Activated gamma-delta T cell treated with anti-CD3 and anti-CD28 coated beads, Interleukin-2, amount 50 U/mL, for 16 hours (primary cell): ENCODE data around the gene TRPC3.
"Not testable (repeated sequence)": the region's sequence is repeated elsewhere in the genome, so short reads cannot be mapped to it uniquely, and the experiment has no call there.

Experiments
- DNase-seq: peaks from one replicate; pipeline ENCODE4 v3.0.0-alpha.2; 2020; ENCODE audit warnings: low read depth

TRPC3 gene

DNA sequence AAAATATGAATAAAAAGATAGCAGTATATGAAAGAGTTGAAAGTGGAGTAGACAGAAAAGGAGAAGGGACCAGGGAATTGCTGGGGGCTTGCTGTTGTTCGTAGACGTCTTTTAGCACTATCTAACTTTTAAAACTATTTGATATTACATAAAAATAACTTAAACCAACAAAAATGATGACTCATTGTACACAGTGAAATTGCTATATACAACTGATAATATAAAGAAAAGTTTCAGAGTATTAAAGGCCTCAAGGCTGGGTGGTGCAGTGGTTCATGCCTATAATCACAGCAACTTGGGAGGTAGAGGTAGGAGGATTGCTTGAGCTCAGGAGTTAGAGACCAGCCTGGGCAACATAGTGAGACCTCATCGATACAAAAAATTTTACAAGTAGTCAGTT is 5.2 kb downstream of the TRPC3 start:
- DNase-seq: no peak

DNA sequence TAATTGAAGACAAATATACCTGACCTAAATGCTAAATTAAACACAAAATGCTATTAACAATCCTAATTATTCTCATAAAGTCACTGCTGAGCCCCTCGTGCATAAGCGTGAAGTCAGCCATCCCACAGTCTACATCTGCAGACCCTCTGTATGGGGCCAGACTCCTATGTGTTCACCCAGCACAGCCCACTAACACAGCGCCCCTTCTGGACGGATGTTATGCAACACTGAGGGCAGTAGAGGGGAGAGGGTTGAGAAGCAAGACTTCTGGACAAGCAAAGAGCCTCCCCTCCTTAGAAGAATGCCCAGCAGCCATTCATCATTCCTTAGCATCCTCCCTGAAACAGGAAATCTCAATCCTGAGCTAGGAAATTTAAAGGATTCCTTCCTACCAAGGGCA is 7.9 kb downstream of the TRPC3 start:
- DNase-seq: no peak

DNA sequence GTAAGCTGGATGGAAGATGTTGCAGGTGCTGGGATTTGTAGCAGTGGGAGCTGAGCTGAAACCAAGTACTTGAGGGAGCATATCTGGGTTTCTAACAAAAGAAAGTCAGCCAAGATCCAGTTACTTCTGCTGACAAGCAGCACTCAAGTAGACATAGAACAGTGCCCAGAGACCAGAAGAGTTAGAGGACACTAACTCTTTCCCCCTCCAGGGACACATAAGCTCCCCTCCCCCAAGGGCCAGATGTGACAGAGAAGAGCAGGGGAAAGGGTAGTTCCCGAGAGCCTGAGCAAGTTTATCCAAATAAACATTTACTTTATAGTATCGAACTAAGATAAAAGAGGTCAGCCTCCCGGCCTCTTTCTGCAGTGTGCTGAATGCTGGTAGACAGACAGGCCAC is 12.2 kb downstream of the TRPC3 start:
- DNase-seq: no peak

DNA sequence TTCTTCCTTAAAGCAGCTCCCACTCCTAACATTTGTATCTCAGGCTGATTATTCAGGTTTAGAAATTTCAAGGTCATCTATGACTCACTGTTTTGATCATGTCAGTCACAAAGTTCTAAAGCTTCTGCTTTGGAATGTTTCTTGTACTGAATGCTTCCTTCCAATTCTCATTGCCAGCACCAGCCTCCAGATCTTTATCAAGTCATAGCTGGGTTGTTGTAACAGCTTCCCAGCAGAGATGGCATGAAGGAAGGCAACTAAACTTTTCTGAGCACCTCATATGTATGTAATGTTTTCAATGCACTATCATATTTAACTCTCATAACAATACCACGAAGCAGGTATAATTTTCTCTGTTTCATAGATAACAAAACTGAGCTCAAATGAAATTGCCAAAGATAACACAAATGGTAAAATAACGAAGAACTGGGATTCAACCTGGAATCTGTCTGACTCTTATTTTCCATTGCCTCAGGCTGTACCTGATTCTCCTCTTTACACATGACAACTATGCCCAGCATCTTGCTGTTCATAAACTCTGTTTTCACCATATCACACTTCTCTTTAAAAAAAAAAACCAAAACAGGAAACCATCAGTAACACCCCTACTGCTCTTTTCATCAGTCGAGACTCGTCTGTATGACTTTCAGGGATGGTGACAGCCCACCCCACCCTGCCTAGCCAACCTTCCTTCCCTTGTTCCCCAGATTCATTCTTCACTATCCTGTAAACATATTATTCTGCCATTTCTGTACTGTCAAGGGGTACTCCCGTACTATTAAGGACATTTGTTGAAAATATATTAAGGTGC is 13.4 kb downstream of the TRPC3 start:
- no peak for DNase-seq

DNA sequence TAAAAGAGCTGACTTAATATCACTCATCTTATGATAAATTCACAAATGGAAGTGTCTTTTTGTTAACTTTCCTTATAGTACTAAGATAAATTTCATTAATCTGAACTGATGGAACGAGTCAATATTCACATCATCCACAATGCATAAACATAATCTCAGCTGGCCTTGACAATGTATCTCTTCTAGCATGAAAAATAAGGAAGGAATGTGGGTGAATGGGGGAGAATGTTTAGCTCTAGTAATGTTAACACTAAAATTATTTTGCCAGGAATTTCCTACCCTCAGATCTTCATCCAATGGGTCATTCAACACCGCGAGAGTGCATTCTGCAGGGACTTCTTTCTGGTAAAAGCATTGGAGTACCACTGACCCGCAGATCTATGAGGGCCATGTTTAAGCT is 15.8 kb downstream of the TRPC3 start:
- DNase-seq: no peak

DNA sequence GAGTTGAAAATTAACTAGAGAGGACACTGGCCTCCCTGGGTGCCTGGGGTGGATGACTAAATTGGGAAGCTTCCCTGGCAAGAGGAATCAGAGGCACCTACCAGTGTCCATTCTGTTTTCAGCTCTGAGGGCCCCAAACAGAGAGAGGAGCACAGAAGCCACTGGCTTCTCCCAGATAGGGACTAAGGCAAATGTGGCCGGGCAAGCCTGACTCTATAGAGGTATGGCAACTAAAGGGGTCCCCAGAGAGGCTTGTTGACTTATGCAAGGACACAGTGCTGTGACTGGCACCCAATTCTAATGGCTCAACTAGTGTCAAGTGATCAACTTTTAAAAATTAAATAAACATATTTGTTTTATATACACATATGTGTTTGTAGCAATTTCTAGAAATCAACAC is 17.2 kb downstream of the TRPC3 start:
- no peak for DNase-seq

DNA sequence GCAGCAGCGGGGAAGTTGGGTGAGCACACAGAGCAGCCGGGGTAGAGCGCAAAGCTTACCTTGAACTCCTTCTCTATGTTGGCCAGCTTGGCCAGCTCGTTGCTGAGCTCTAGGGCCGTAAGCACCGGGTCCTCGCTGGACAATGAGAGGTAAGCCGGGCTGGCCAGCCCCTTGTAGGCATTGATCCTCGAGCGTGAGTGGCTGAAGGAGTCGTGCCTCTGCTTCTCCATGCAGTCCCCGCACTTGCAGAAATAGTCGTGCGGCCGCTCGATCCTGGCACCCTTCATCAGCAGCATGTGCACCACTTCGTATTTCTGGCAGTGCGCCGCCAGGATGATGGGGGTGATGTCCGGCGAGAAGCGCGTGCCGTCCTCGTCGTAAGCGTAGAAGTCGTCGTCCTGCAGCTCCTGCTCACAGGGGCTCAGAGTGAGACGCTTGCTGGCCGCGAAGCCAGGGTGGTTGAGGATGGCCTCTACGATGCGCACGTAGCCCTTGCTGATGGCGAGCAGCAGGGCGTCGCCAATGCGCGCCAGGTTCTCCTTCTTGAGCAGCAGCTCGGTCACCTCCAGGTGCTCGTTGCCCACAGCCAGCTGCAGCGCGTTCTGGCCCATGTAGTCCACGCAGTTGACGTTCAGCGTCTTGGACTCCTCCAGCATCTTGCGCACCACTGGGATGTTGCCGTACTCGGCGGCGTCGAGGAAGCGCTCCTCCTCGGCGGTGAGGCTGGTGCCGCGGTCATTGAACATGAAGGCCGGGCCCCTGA is 19.5 kb downstream of the TRPC3 start:
- no peak for DNase-seq

DNA sequence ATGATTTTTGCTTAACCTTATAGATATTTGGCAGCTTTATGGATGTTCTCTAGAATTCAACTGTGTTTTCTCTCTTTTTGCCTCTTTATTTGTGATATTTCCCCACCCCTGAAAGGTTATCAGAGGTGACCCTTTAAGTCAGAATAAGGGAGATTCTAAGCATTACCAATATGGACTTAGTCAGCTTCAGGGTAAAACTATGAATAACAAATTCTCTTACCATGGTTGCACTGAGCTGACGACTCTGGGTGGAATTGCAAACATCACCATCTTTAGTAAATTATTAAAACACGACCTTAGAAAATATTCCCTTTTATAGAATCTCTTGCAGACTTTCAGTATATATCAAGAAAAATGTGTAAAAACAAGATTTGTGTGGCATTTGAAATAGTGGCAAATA is 21.6 kb downstream of the TRPC3 start:
- DNase-seq: no peak

DNA sequence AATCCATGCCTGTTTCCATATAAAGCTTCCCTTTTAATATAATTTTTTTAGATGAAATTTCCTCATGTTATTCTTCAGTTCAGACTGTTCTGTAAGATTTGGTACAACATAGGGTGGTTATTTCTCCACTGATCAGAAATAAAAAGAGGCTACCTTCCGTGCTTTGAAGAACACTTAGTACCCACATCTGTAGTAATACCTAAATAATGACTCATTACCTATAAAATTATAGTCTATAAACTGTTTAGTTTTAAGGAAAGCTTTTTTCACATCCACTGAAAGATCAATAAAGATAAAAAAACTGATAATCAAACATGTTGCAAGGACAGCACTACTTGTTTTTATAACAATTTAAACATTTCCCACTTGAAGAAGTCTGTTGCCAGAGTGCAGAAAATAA is 23.9 kb downstream of the TRPC3 start:
- no peak for DNase-seq

DNA sequence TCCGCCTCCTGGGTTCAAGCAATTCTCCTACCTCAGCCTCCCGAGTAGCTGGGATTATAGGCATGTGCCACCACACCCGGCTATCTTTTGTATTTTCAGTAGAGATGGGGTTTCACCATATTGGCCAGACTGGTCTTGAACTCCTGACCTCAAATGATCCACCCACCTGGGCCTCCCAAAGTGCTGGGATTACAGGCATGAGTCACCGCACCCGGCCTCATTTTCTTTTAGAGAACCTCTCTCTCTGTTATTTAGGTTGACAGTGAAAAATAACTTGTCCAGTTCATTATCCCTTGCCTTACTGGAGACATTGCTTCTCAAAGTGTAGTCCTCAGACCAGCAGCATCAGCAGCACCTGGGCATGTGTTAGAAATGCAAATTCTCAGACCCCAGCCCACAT is 25.4 kb downstream of the TRPC3 start:
- not testable (repeated sequence) for DNase-seq

DNA sequence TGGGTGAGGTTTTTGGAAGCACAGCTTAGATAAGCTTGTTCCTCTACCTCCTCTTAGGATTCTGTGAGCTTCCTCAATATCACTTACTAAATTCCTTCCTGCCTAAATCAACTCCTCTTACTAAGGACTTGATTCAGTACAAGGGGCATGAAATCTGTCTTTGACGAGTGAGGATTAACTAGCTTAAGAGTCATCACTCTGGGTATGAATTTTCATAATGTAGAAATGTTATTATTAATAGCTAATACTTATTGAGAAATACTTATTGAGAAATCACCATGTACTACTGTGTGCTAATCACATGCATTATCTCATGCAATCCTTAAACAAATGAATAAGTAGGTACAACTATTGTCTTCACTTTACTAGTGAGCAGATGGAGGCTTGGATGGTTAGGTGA is 28.6 kb downstream of the TRPC3 start:
- no peak for DNase-seq

DNA sequence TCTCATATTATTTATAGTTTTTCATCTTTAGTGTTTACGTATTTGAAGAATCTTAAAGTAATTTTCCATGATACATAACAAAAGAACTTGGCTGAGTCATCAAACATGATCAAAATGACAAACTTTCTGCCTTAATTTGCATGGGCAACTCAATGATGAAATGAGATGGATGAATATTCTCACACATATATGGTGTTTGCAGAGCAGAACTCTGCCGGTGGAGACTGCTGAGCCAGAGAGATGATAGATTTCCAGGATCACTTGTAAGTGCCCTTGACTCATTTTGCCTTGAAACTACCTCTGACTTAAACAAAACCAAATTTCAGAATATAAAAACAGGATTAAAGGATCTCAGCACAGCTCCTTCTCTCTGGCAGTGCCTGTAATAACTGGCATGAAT is 38.2 kb downstream of the TRPC3 start:
- DNase-seq: no peak

DNA sequence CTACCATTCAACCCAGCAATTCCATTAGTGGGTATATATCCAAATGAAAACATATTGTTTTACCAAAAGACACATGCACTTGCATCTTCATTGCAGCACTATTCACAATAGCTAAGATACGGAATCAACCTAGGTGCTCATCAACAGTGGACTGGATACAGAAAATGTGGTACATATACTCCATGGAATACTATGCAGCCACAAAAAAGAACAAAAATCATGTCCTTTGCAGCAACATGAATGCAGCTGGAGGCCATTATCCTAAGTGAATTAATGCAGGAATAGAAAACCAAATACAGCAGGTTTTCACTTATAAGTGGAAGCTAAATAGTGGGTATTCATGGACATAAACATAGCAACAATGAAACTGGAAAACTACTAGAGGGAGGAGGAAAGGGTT is 43.5 kb downstream of the TRPC3 start:
- no peak for DNase-seq

DNA sequence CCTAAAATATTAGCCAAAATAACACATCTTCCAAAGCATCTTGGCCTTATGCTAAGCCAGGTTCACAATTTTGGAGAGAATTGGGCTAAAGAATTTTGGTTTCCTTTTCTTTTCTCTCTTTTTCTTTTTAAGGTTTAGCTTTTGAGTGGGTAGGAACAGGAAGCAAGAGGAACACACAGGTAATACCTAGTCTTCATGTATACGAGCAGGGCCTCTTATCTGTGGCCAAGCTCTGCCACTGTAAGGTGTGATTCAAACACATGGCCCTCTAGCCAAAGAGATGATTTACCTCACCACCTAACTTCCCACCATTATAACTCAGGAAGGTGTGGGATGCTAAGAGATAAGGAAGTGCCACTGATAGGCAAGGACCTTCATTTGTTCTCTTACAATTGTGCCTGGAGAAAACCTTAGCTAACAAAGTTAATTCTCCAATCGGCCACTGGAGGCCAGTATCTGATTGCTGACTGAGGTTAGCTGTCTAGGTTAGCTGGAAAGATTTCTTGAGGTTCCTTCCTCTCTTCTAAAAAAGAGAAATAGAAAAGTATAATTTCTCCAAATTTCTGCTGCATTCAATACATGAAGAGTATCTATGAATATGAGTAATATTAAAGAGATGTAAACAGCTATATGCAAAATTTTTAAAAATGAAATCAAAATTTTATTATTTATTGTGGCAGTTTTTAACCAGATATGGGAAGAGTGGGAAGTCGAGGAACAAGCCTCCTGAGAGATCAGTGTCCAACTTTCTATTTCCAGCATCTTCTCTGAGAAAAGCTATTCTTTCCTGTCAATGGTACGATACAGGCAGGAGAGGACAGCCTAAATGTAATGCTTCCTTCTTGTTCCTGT is 51.5 kb downstream of the TRPC3 start:
- DNase-seq: peak; percentile 9

DNA sequence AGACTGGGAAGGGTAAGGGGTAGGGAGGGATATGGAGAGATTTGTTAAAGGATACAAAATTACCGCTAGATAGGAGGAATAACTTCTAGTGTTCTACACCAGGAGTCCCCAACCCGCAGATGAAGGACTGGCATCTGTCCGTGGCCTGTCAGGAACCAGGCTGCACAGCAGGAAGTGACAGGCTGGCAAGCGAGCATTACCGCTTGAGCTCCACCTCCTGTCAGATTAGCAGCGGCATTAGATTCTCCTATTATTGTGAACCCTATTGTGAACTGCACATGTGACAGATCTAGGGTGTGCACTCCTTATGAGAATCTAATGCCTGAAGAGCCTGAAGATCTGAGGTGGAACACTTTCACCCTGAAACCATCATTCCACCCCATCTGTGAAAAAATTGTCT is 53.7 kb downstream of the TRPC3 start:
- no peak for DNase-seq

DNA sequence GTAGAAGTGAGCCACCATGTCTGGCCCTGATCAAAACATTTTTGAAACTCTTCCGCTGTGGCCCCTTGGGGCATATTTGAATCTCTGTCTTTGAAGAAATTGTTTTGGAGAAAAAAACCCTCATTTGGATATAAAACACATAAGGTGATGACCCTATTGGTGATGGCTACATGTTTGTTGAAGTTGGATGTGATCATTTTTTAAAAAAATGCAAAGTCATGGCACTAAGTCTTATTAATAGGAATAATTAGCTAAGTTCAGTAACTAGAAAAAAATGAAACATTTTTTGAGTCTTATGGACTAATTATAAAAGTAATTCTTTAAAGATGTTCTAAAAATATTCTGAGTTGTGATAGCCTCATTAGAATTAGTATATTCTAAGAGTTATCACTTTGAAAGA is 63.7 kb downstream of the TRPC3 start:
- DNase-seq: no peak

DNA sequence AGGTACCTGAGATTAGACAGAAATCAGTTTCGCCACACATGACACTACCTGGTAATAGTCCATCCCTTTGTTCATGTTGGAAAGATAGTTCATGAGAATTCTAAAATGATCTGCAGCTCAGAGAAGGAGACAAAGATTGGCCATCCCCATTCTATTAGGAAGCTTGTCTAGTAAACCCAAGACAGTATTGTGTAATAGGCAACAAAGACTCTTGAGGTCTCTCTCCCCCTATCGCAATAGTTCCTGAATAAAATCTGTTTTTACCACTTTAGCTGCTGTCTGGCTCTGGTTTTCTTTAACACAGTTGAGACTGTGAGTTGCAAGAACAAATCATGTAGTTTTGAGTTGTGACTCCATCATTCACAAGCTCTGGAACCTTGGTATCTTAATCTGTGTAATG is 66.7 kb downstream of the TRPC3 start:
- no peak for DNase-seq

DNA sequence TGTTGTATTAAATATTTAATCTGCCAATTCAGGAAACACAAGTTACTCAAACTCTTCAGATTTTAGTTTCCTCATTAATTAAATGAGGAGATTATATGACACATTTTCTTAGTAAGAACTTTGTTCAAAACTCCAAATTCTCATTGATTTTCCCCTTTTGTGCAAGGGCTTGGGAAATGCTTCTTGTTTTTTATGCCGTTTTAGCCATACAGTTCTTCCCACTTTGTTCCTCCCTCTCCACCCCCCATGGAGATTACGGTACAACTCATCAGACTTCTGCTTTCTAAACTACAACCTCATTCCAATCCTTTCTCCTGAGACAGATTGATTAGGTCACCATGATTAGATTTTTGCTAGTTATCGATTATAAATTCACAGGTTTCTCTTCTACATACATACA is 70.7 kb downstream of the TRPC3 start:
- no peak for DNase-seq

DNA sequence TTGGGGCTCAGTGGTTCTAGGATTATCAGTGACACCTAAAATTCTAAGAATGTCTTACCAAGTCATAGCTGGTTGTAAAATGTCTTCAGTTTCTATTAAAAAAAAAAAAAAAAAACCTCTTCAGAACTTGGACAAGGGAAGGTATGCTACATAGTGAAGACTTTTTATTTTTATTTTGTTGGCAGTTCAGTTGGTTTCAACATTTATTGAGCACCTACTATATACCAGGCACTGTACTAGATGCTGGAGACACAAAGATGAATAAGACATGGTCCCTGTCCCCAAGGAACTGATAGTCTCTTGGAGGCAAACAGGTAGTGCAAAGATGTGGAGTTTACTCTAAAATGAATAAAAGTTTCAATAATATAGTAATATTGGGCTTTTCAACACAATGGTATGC is 72.7 kb downstream of the TRPC3 start:
- DNase-seq: no peak

DNA sequence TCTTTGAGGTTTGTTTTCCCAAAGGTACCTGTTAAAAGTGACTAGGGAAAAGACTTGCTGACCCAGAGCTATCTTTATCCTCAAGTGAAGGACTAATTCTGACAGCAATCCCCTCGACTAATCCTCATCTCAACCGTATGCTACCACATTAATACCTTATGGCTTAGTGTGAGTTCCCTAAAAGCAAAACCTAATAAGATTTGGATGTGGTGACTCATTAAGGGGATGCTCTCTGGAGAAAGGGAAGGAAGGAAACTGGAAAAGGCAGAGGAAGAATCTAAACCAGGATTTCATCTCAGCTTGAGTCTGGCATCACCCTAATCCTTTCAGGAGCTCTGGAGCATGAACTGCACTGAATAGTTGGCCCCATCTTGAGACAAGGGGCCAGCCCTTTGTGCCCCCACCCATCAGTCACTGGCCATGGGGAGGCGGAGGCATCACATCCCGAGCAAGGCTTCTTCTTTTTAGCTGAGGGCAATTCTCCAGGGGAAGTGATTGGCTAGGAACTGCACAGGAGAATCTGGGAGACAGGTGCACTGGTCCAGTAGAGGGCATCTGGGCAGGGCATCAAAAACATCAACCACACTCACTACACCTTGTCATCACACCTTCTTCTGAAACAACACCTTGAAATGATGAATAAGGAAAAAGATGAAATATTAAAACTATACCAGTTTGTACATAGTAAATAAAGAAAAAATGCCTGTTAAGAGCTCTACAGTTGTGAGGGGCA is 74.7 kb downstream of the TRPC3 start:
- DNase-seq: no peak

DNA sequence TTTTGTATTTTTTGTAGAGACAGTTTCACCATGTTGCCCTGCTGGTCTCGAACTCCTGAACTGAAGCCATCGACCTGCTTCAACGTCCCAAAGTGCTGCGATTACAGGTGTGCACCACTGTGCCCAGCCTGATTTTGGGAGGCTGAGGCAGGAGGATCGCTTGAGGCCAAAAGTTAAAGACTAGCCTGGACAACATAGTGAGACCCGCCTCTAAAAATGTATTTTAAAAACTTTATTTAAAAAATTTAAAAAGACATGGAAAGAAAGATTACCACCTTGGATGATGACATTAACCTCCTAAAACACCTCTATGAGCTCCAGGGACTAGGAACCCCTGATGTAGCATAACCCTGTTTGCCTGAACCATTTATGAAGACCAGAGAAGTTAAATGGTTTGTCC is 75.8 kb downstream of the TRPC3 start:
- no peak for DNase-seq

DNA sequence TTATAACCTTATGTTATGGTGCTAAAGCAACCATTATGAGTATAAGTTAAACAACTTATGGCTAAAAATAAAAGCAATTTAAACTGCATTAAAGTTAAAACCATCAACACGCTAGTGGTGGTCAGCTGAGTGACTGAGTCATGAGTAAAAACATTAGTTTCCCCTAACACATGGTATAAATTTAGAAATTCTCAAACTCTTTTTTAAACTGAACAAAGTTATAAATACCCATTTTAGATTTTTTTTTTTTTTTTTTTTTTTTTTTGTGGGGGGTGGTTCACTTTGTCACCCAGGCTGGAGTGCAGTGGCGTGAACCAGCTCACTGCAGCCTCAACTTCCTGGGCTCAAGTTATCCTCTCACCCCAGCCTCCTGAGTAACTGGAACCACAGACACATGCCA is 76.2 kb downstream of the TRPC3 start:
- no peak for DNase-seq
